SK-N-SH (cell line): ENCODE measurements around the gene SPTSSB.

Source experiments
- CTCF ChIP-seq: fragments of 200-600 bp; sonication (generic); IDR thresholded peaks from 2 replicates; pipeline ENCODE4 v1.6.1; 2017; ENCODE audit warnings: antibody characterized with exemption, mild to moderate bottlenecking, moderate library complexity
- EP300 ChIP-seq, 2 experiments: IDR thresholded peaks; 2 replicates each; pipeline versions ENCODE4 v1.4.0 to v1.6.1; 2012; ENCODE audit warnings: borderline replicate concordance in 1 of 2, low read depth in 1 of 2, low read length in 1 of 2
- FOSL2 ChIP-seq: IDR thresholded peaks from 2 replicates; pipeline ENCODE4 v1.4.0; 2012; ENCODE audit warnings: low read depth, mild to moderate bottlenecking, moderate library complexity, borderline replicate concordance
- FOXM1 ChIP-seq: IDR thresholded peaks from 2 replicates; pipeline ENCODE4 v1.4.0; 2012; ENCODE audit warnings: low read depth, mild to moderate bottlenecking
- GABPA ChIP-seq: IDR thresholded peaks from 2 replicates; pipeline ENCODE4 v1.4.0; 2012; ENCODE audit warnings: low read depth, mild to moderate bottlenecking
- GATA2 ChIP-seq: sonication (generic); formaldehyde crosslinking; IDR thresholded peaks from 2 replicates; pipeline ENCODE4 v1.5.0; 2020; ENCODE audit warnings: mild to moderate bottlenecking, missing genetic modification reagents
- MXI1 ChIP-seq: IDR thresholded peaks from 2 replicates; pipeline ENCODE4 v1.6.1; 2012; ENCODE audit warnings: mild to moderate bottlenecking, low read depth, low read length, improper control_type of control experiment
- RAD21 ChIP-seq: IDR thresholded peaks from 2 replicates; pipeline ENCODE4 v1.6.1; 2012; ENCODE audit warnings: mild to moderate bottlenecking, low read length
- SIN3A ChIP-seq: IDR thresholded peaks from 2 replicates; pipeline ENCODE4 v1.6.1; 2012; ENCODE audit warnings: low read depth, mild to moderate bottlenecking, low read length, moderate library complexity, borderline replicate concordance
- YY1 ChIP-seq: IDR thresholded peaks from 2 replicates; pipeline ENCODE4 v1.4.0; 2012; ENCODE audit warnings: low read depth, mild to moderate bottlenecking
- TF ChIP-seq, protein P1 (sequence below): IDR thresholded peaks from 2 replicates; pipeline ENCODE4 v1.4.0; 2012; ENCODE audit warnings: low read depth, borderline replicate concordance
- TF ChIP-seq, protein P2 (sequence below): IDR thresholded peaks from 2 replicates; pipeline ENCODE4 v1.4.0; 2012; ENCODE audit warnings: low read depth, borderline replicate concordance
- TF ChIP-seq, protein P3 (sequence below): fragments of 150-350 bp; IDR thresholded peaks from 2 replicates; pipeline ENCODE4 v1.6.1; 2016; ENCODE audit warnings: mild to moderate bottlenecking, low read depth, low read length

DNA sequence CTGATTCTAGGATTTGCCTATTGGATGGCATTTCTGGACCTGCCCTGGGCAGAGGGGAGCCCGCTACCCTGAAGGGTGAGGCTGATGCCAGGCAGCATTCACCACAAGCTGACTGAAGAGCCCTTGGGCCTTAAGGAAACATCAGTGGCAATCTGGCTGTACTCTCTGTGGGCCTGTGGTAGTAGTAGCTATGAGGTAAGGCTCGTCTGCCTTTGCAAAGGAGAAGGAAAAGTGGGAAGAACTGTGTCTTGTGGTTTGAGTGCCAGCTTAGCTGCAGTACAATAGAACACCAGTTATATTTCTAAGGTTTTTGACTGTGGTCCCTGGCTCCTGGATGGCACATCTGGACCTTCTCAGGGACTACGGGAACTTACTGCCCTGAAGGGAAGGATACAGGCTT, 51.5 kb downstream of the SPTSSB start:
- TF ChIP-seq CTCF (no peak), FOSL2 (no peak), FOXM1 (no peak), RAD21 (no peak), GABPA (no peak), SIN3A (no peak), GATA2 (CRISPR knock-in tag) (no peak), MXI1 (no peak), YY1 (no peak), EP300 (IDR thresholded peaks at IDR 0.05; ENCODE audit: borderline replicate concordance in 1 of 2, low read depth in 1 of 2, low read length in 1 of 2) (no peak)
- TF ChIP-seq, protein P1, sequence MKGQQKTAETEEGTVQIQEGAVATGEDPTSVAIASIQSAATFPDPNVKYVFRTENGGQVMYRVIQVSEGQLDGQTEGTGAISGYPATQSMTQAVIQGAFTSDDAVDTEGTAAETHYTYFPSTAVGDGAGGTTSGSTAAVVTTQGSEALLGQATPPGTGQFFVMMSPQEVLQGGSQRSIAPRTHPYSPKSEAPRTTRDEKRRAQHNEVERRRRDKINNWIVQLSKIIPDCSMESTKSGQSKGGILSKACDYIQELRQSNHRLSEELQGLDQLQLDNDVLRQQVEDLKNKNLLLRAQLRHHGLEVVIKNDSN: no peak
- TF ChIP-seq, protein P2, sequence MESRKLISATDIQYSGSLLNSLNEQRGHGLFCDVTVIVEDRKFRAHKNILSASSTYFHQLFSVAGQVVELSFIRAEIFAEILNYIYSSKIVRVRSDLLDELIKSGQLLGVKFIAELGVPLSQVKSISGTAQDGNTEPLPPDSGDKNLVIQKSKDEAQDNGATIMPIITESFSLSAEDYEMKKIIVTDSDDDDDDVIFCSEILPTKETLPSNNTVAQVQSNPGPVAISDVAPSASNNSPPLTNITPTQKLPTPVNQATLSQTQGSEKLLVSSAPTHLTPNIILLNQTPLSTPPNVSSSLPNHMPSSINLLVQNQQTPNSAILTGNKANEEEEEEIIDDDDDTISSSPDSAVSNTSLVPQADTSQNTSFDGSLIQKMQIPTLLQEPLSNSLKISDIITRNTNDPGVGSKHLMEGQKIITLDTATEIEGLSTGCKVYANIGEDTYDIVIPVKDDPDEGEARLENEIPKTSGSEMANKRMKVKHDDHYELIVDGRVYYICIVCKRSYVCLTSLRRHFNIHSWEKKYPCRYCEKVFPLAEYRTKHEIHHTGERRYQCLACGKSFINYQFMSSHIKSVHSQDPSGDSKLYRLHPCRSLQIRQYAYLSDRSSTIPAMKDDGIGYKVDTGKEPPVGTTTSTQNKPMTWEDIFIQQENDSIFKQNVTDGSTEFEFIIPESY: no peak
- TF ChIP-seq, protein P3, sequence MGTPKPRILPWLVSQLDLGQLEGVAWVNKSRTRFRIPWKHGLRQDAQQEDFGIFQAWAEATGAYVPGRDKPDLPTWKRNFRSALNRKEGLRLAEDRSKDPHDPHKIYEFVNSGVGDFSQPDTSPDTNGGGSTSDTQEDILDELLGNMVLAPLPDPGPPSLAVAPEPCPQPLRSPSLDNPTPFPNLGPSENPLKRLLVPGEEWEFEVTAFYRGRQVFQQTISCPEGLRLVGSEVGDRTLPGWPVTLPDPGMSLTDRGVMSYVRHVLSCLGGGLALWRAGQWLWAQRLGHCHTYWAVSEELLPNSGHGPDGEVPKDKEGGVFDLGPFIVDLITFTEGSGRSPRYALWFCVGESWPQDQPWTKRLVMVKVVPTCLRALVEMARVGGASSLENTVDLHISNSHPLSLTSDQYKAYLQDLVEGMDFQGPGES: no peak
